Breast epithelium (tissue), 4 donors: ENCODE results near the gene VSIR. TPM values are rescaled to one million over a fixed set of nuclear protein-coding genes. Genes with fewer than 3 reads are reported as not detected.

Source experiments
- DNase-seq, 2 donors: peaks; one replicate each; pipeline ENCODE4 v3.0.0-alpha.2; 2019; ENCODE audit warnings: low spot score in 2 of 2
- H3K27ac ChIP-seq, 2 donors: fragments of 200-600 bp; sonication (generic) in 1 of 2; one replicate each; pipeline ENCODE4 v1.5.1; 2016 to 2019; ENCODE audit warnings: mild to moderate bottlenecking in 1 of 2
- H3K27me3 ChIP-seq, 2 donors: fragments of 200-600 bp; sonication (generic) in 1 of 2; one replicate each; pipeline versions ENCODE4 v1.5.1 to v1.6.0; 2017 to 2019; ENCODE audit warnings: control low read depth in 1 of 2, mild to moderate bottlenecking in 1 of 2
- H3K36me3 ChIP-seq: fragments of 200-600 bp; one replicate; pipeline ENCODE4 v1.5.1; 2019
- H3K4me1 ChIP-seq, 2 donors: fragments of 200-600 bp; sonication (generic); one replicate each; pipeline ENCODE4 v1.5.1; 2016 to 2019; ENCODE audit warnings: control low read depth in 1 of 2
- H3K4me3 ChIP-seq, 3 donors: fragments of 200-600 bp; sonication (generic); 1 replicate in 2 of 3; 2 replicates in 1 of 3; pipeline ENCODE4 v1.5.1; 2016 to 2019; ENCODE audit warnings: mild to moderate bottlenecking in 3 of 3, moderate library complexity in 2 of 3
- H3K9me3 ChIP-seq, 2 donors: fragments of 200-600 bp; sonication (generic) in 1 of 2; one replicate each; pipeline ENCODE4 v1.5.1; 2016 to 2019; ENCODE audit warnings: control low read depth in 1 of 2
- POLR2A ChIP-seq: fragments of 450-650 bp; IDR thresholded peaks from one replicate; pipeline ENCODE4 v1.6.1; 2016; ENCODE audit warnings: antibody characterized with exemption, mild to moderate bottlenecking, moderate library complexity
- POLR2AphosphoS5 ChIP-seq, 3 donors: sonication (generic); formaldehyde crosslinking; IDR thresholded peaks; one replicate each; pipeline ENCODE4 v1.6.1; 2017; ENCODE audit warnings: antibody characterized with exemption in 3 of 3
- intact Hi-C: fragments of 100-400 bp; cut with DNase I; formaldehyde crosslinking; loops from one replicate; pipeline ENCODE4 v1.15.1; 2023; ENCODE audit warnings: low total_unique reads
- total RNA-seq, 3 donors: library from RNA; depleted of rRNA; stranded (reverse); fragments of >200 nt; gene quantifications; one replicate each; pipeline ENCODE4 v1.1.0, GENCODE V29; 2016
- TF ChIP-seq, protein P1 (sequence below), 3 donors: fragments of 450-650 bp; IDR thresholded peaks; one replicate each; pipeline ENCODE4 v1.5.1; 2016 to 2017; ENCODE audit warnings: antibody characterized with exemption in 3 of 3, mild to moderate bottlenecking in 3 of 3, moderate library complexity in 3 of 3

VSIR gene
- total RNA-seq, 3 donors from 2014 or later: 33.4 to 58.7 (median 34.7) TPM

- H3K4me1 ChIP-seq: no peaks in the 10 kb centered on the region
- intact Hi-C loops: no loop called here
- TF ChIP-seq POLR2AphosphoS5 (IDR thresholded peaks at IDR 0.05) (no peak), POLR2A (no peak)
- TF ChIP-seq, protein P1, sequence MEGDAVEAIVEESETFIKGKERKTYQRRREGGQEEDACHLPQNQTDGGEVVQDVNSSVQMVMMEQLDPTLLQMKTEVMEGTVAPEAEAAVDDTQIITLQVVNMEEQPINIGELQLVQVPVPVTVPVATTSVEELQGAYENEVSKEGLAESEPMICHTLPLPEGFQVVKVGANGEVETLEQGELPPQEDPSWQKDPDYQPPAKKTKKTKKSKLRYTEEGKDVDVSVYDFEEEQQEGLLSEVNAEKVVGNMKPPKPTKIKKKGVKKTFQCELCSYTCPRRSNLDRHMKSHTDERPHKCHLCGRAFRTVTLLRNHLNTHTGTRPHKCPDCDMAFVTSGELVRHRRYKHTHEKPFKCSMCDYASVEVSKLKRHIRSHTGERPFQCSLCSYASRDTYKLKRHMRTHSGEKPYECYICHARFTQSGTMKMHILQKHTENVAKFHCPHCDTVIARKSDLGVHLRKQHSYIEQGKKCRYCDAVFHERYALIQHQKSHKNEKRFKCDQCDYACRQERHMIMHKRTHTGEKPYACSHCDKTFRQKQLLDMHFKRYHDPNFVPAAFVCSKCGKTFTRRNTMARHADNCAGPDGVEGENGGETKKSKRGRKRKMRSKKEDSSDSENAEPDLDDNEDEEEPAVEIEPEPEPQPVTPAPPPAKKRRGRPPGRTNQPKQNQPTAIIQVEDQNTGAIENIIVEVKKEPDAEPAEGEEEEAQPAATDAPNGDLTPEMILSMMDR (IDR thresholded peaks at IDR 0.05): no peak
- no peaks in the 10 kb centered on the region for H3K27me3 ChIP-seq
- no peak for DNase-seq
- no peaks in the 10 kb centered on the region for H3K36me3 ChIP-seq
- H3K9me3 ChIP-seq: no peaks in the 10 kb centered on the region
- peak overlapping the region in 1 of 2 donors; percentile 12 for H3K27ac ChIP-seq
- H3K4me3 ChIP-seq: no peak overlapping the region
These were observed 67.7 kb downstream of the VSIR start for GRCh38 chr10:71705582-71705981.

GRCh38 chr10:71704816-71705215 lies 68.5 kb downstream of the VSIR start:
- TF ChIP-seq POLR2A (no peak), POLR2AphosphoS5 (IDR thresholded peaks at IDR 0.05) (no peak)
- TF ChIP-seq, protein P1 (IDR thresholded peaks at IDR 0.05): no peak
- Histone ChIP-seq H3K4me1 (no peaks in the 10 kb centered on the region), H3K4me3 (no peak overlapping the region), H3K9me3 (no peaks in the 10 kb centered on the region), H3K27ac (no peak overlapping the region), H3K27me3 (no peaks in the 10 kb centered on the region), H3K36me3 (no peaks in the 10 kb centered on the region)
- intact Hi-C loops: no loop called here
- DNase-seq: no peak

- no peak overlapping the region for H3K27ac ChIP-seq
- no peaks in the 10 kb centered on the region for H3K4me1 ChIP-seq
- intact Hi-C loops: no loop called here
- H3K27me3 ChIP-seq: no peaks in the 10 kb centered on the region
- no peak for DNase-seq
- no peak overlapping the region for H3K4me3 ChIP-seq
- H3K36me3 ChIP-seq: no peaks in the 10 kb centered on the region
- no peaks in the 10 kb centered on the region for H3K9me3 ChIP-seq
- no peak for TF ChIP-seq POLR2A
- no peak for TF ChIP-seq POLR2AphosphoS5 (IDR thresholded peaks at IDR 0.05)
- TF ChIP-seq, protein P1 (IDR thresholded peaks at IDR 0.05): no peak
These were observed 69.7 kb downstream of the VSIR start for GRCh38 chr10:71703577-71703976.

DNA sequence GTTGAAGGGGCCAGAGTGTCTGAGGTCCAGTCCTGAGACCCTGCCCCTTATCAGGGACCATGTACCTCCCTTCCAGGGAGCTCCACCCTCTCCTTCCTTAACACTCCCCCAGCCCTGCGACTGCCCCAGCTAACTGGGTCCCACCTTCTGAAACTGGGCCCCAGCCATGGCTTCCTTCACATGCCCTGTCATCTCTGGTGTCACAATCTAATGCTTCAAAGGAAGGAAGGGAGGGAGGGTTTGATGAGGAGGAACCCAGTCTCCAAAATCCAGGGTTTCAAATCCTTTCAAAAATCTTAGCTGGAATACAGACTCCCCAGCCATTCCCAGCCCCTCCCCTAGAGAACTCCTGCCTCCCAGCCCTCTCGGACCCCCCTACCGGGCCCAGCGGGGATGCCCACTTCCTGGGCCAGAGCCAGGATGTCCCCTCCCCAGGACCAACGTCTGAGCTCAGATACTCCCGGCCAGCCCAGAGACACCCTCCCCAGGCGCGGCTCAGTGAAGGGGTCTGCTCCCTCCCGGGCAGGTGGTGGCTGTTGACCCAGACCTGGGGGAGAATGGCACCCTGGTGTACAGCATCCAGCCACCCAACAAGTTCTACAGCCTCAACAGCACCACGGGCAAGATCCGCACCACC lies 71.7 kb downstream of the VSIR start:
- H3K27me3 ChIP-seq: no peaks in the 10 kb centered on the region
- intact Hi-C loops: no loop called here
- TF ChIP-seq POLR2AphosphoS5 (IDR thresholded peaks at IDR 0.05) (no peak), POLR2A (no peak)
- TF ChIP-seq, protein P1 (IDR thresholded peaks at IDR 0.05): no peak
- H3K4me1 ChIP-seq: no peaks in the 10 kb centered on the region
- no peaks in the 10 kb centered on the region for H3K36me3 ChIP-seq
- H3K4me3 ChIP-seq: no peak overlapping the region
- no peak overlapping the region for H3K27ac ChIP-seq
- DNase-seq: no peak
- H3K9me3 ChIP-seq: no peaks in the 10 kb centered on the region

- no peaks in the 10 kb centered on the region for H3K36me3 ChIP-seq
- TF ChIP-seq, protein P1 (IDR thresholded peaks at IDR 0.05): no peak
- TF ChIP-seq POLR2A: no peak
- no peak for DNase-seq
- H3K27me3 ChIP-seq: no peaks in the 10 kb centered on the region
- intact Hi-C loops: no loop called here
- no peak overlapping the region for H3K4me3 ChIP-seq
- H3K4me1 ChIP-seq: no peaks in the 10 kb centered on the region
- H3K27ac ChIP-seq: no peak overlapping the region
- H3K9me3 ChIP-seq: no peaks in the 10 kb centered on the region
These were observed 72.5 kb downstream of the VSIR start for GRCh38 chr10:71700731-71701368.
